Measurements from ENCODE around the gene RABEPK. TPM values are rescaled to one million over a fixed set of nuclear protein-coding genes. Genes with fewer than 3 reads are reported as not detected.

The RABEPK gene
- polyA plus RNA-seq, 1 donor (not counting 4 experiments of a cell fraction or from before 2014, with no cell fraction given) = 33.4 TPM

DNA sequence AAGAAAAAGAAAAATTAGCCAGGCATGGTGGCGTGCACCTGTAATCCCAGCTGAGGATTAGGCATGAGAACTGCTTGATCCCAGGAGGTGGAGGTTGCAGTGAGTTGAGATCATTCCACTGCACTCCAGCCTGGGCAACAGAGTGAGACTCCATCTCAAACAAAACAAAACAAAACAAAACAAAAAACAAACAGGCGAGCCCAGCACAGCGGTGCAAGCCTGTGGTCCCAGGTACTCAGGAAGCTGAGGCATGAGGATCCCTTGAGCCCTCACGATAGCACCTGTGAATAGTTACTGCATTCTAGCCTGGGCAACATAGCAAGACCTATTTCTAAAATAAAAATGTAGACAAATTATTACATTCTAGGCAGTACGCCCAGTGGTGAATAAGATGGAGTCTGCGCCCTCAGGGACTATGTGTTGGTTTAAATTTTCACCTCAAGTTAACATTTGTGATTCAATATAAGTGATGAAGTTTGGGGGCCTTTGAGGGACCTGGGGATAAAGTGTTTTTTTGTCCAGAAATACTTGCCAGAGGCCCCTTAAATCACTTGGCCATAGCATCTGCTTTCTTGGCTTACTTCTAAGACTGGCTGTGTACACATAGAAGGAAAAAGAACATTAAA, 57.9 kb downstream of the RABEPK start:
- FAIRE-seq (no peak), DNase-seq (ENCODE audit: low read depth, low spot score) (no peak)
- no peaks in the 10 kb centered on the region for H4K20me1 ChIP-seq (ENCODE audit: control insufficient read depth, extremely low read depth, insufficient read depth, low read length)
- H3K27ac ChIP-seq (ENCODE audit: control insufficient read depth, insufficient read depth, low read length) = no peak overlapping the region
- H2AFZ ChIP-seq (ENCODE audit: control insufficient read depth, low read length) = no peak overlapping the region
- H3K36me3 ChIP-seq (ENCODE audit: control insufficient read depth in 2 of 2, extremely low read depth in 1 of 2, insufficient read depth in 2 of 2, low read length in 2 of 2) = no peaks in the 10 kb centered on the region
- dilution Hi-C loops (cut with MboI; ENCODE audit: extremely low pct_ligation_motif_present, low sequenced_read_pairs) = no loop called here
- H3K27me3 ChIP-seq (ENCODE audit: control insufficient read depth, extremely low read depth, insufficient read depth, low read length) = no peaks in the 10 kb centered on the region
- no peaks in the 10 kb centered on the region for H3K9me3 ChIP-seq (ENCODE audit: control insufficient read depth, low read depth, low read length)
- H3K9ac ChIP-seq (ENCODE audit: control insufficient read depth, extremely low read depth, insufficient read depth, low read length) = no peak overlapping the region
- no peaks in the 10 kb centered on the region for H3K9me1 ChIP-seq (ENCODE audit: control insufficient read depth, extremely low read depth, insufficient read depth, low read length)
- H3K4me1 ChIP-seq (ENCODE audit: control insufficient read depth, extremely low read depth, insufficient read depth, low read length) = peaks cover 10% of the 10 kb centered on the region
- H3K4me2 ChIP-seq (ENCODE audit: control insufficient read depth, extremely low read depth, insufficient read depth, low read depth, low read length) = no peak overlapping the region
- TF ChIP-seq, protein P1, sequence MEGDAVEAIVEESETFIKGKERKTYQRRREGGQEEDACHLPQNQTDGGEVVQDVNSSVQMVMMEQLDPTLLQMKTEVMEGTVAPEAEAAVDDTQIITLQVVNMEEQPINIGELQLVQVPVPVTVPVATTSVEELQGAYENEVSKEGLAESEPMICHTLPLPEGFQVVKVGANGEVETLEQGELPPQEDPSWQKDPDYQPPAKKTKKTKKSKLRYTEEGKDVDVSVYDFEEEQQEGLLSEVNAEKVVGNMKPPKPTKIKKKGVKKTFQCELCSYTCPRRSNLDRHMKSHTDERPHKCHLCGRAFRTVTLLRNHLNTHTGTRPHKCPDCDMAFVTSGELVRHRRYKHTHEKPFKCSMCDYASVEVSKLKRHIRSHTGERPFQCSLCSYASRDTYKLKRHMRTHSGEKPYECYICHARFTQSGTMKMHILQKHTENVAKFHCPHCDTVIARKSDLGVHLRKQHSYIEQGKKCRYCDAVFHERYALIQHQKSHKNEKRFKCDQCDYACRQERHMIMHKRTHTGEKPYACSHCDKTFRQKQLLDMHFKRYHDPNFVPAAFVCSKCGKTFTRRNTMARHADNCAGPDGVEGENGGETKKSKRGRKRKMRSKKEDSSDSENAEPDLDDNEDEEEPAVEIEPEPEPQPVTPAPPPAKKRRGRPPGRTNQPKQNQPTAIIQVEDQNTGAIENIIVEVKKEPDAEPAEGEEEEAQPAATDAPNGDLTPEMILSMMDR (optimal IDR thresholded peaks at IDR 0.05 in 1 of 3, IDR thresholded peaks at IDR 0.05 in 1 of 3, conservative IDR thresholded peaks at IDR 0.05 in 1 of 3; ENCODE audit: extremely low read depth in 1 of 3, insufficient read depth in 2 of 3, low read length in 3 of 3) = no peak
- TF ChIP-seq EZH2 (IDR thresholded peaks at IDR 0.05; ENCODE audit: low read length) = no peak
- H3K79me2 ChIP-seq (ENCODE audit: control insufficient read depth, insufficient read depth, low read length) = peaks cover 17% of the 10 kb centered on the region
- H3K4me3 ChIP-seq (ENCODE audit: control insufficient read depth in 2 of 3, extremely low read depth in 1 of 3, insufficient read depth in 2 of 3, low read depth in 1 of 3, low read length in 3 of 3) = no peak overlapping the region

DNA sequence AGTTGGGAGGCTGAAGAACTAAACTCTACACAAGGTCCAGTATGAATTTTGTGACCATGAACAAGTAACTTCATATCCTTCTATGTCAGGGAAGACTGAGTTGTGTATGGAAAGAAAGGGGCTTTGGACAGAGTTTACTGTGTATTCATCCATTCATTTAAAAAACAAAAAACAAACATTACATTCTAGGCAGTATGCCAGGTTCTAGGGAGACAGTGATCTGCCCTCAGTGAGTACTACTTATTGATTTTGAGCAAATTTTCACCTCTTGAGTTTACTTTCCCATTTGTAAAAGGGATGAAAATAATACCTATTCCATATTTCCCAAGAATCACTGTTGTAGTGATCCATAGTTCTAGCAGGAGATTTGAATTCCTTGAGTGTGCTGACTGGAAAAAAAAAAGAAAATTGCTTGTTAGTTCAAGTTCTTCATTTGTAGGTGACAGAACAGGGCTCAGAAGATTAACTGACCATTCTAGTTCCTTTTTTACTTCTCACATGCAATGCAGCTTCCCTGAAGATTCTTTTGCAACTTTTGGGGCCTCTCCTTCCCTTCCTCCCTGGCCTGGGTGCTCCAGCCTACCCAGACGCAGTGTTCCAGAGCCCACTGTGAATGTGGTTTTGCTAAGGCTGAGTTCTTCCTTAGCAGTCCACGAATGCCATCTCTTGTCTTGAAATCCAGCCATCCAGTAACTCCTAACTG, 58.6 kb downstream of the RABEPK start:
- Histone ChIP-seq H3K9me3 (ENCODE audit: control insufficient read depth, low read depth, low read length) (no peaks in the 10 kb centered on the region), H2AFZ (ENCODE audit: control insufficient read depth, low read length) (no peak overlapping the region), H3K9ac (ENCODE audit: control insufficient read depth, extremely low read depth, insufficient read depth, low read length) (no peak overlapping the region), H3K27ac (ENCODE audit: control insufficient read depth, insufficient read depth, low read length) (no peak overlapping the region), H3K79me2 (ENCODE audit: control insufficient read depth, insufficient read depth, low read length) (peaks cover 24% of the 10 kb centered on the region), H3K4me2 (ENCODE audit: control insufficient read depth, extremely low read depth, insufficient read depth, low read depth, low read length) (no peak overlapping the region), H3K9me1 (ENCODE audit: control insufficient read depth, extremely low read depth, insufficient read depth, low read length) (no peaks in the 10 kb centered on the region), H3K4me1 (ENCODE audit: control insufficient read depth, extremely low read depth, insufficient read depth, low read length) (peaks cover 10% of the 10 kb centered on the region), H3K4me3 (ENCODE audit: control insufficient read depth in 2 of 3, extremely low read depth in 1 of 3, insufficient read depth in 2 of 3, low read depth in 1 of 3, low read length in 3 of 3) (no peak overlapping the region), H3K36me3 (ENCODE audit: control insufficient read depth in 2 of 2, extremely low read depth in 1 of 2, insufficient read depth in 2 of 2, low read length in 2 of 2) (no peaks in the 10 kb centered on the region), H3K27me3 (ENCODE audit: control insufficient read depth, extremely low read depth, insufficient read depth, low read length) (no peaks in the 10 kb centered on the region), H4K20me1 (ENCODE audit: control insufficient read depth, extremely low read depth, insufficient read depth, low read length) (no peaks in the 10 kb centered on the region)
- TF ChIP-seq, protein P1 (optimal IDR thresholded peaks at IDR 0.05 in 1 of 3, IDR thresholded peaks at IDR 0.05 in 1 of 3, conservative IDR thresholded peaks at IDR 0.05 in 1 of 3; ENCODE audit: extremely low read depth in 1 of 3, insufficient read depth in 2 of 3, low read length in 3 of 3) = no peak
- TF ChIP-seq EZH2 (IDR thresholded peaks at IDR 0.05; ENCODE audit: low read length) = no peak
- DNase-seq (ENCODE audit: low read depth, low spot score) (no peak), FAIRE-seq (no peak)
- dilution Hi-C loops (cut with MboI; ENCODE audit: extremely low pct_ligation_motif_present, low sequenced_read_pairs) = no loop called here
